Measurements from ENCODE around the gene RHBDL1. TPM values are rescaled to one million over a fixed set of nuclear protein-coding genes. Genes with fewer than 3 reads are reported as not detected.

The RHBDL1 gene
- total RNA-seq, 1 donor from 2014 or later: 3.0 TPM

DNA sequence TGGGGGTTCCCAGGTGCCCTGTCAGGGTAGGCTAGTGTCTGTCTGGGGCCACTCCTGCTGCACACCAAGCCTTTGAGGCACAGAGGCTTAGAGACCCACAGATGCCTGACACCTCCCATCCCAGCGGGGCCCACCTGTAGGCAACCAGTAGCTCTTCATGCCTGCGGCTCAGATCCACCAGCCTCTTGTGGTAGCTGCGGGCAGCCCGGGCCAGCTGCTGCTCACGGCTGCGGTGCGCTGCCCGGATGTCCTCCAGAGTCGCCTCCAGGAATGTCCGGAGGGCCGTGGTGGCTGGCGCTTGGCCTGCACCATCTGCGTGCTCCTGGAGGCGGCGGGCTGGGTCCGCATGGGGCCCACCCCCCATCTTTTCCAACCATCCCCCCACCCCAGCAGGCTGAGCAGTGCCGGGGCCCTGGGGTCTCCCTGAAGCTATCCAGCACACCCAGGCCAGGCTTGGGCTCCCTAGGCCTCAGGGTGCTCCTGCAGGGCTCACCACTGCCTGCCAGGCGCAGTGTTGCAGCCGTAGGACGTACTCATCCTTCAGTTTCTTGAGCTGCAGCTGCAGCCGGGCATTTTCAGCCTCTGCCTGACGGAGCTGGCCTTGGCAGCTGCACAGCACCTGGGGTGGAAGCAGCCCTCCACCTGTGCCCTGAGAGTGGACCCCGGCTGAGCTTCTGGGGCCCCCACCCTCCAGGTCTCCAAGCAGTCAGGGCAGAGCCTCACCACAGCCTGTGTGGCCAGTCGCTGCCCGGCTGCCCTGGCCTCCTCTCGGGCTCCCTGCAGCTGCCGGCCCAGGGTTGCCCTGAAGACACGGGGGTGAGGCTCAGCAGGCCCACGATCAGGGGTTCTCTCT lies 48.9 kb downstream of the RHBDL1 start:
- no peaks in the 10 kb centered on the region for H3K9me3 Mint-ChIP-seq (ENCODE audit: low read depth)
- DNase-seq (ENCODE audit: low spot score): no peak
- no peaks in the 10 kb centered on the region for H3K36me3 Mint-ChIP-seq (ENCODE audit: low read depth)
- H3K4me1 Mint-ChIP-seq (ENCODE audit: low read depth): peaks cover 12% of the 10 kb centered on the region
- H3K27ac Mint-ChIP-seq (ENCODE audit: unreplicated experiment): no peak overlapping the region
- TF ChIP-seq, protein P1, sequence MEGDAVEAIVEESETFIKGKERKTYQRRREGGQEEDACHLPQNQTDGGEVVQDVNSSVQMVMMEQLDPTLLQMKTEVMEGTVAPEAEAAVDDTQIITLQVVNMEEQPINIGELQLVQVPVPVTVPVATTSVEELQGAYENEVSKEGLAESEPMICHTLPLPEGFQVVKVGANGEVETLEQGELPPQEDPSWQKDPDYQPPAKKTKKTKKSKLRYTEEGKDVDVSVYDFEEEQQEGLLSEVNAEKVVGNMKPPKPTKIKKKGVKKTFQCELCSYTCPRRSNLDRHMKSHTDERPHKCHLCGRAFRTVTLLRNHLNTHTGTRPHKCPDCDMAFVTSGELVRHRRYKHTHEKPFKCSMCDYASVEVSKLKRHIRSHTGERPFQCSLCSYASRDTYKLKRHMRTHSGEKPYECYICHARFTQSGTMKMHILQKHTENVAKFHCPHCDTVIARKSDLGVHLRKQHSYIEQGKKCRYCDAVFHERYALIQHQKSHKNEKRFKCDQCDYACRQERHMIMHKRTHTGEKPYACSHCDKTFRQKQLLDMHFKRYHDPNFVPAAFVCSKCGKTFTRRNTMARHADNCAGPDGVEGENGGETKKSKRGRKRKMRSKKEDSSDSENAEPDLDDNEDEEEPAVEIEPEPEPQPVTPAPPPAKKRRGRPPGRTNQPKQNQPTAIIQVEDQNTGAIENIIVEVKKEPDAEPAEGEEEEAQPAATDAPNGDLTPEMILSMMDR (IDR thresholded peaks at IDR 0.05): no peak
- no peak overlapping the region for H3K4me3 Mint-ChIP-seq (ENCODE audit: unreplicated experiment)
- no peaks in the 10 kb centered on the region for H3K27me3 Mint-ChIP-seq (ENCODE audit: low read depth)

DNA sequence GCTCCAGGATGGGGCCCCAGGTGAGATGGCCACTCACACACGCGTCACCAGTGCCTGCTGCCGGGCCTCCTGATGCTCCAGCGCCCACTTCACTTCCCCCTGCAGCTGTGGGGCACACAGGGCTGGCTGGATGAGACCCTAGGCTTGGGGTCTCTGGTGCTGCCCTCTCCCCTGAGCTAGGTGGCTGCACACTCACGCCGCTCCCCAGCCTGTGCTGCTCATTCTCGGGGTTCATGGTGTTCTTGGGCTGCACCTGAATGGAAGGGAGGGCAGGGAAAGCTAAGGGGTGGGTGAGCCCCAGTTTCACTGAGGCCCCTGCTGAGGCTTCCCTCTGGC lies 49.5 kb downstream of the RHBDL1 start:
- H3K27me3 Mint-ChIP-seq (ENCODE audit: low read depth): no peaks in the 10 kb centered on the region
- H3K9me3 Mint-ChIP-seq (ENCODE audit: low read depth): no peaks in the 10 kb centered on the region
- peaks cover 8% of the 10 kb centered on the region for H3K4me1 Mint-ChIP-seq (ENCODE audit: low read depth)

DNA sequence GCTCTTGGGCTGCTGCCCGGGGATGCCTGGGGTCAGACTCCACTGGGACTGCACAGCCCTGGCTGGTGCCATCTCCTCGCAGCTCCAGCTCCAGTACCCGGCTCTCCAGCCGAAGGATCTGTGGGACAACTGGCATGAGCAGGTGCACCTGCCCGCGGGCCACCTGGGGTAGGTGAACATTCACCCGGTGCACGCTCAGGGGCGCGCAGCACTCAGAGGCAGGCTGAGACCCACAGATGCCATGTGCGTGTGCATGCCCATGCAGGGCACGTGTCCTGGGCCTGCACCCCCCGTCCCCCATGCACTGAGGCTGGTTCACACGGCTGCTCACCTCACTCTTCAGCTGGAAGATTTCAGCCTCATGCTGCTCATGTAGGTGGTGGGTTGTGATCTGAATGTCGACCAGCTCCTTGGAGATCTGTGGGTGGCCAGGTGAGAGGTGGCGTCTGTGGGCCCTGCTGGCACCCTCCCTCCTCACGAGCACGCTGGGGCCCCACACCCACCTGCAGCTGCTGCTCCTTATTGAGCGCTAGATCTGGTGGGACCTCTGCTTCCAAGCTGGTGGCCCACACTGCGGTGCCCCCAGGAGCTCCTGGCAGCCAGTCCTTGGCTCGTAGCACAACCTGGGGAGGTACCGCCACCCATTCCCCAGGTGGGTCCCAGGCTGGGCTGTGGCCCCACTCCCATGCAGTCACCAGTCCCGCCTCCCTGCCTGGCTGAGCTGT lies 50.2 kb downstream of the RHBDL1 start:
- Mint-ChIP-seq H3K36me3 (ENCODE audit: low read depth) (no peaks in the 10 kb centered on the region), H3K4me1 (ENCODE audit: low read depth) (peaks cover 3% of the 10 kb centered on the region), H3K27ac (ENCODE audit: unreplicated experiment) (no peak overlapping the region), H3K27me3 (ENCODE audit: low read depth) (no peaks in the 10 kb centered on the region), H3K4me3 (ENCODE audit: unreplicated experiment) (no peak overlapping the region), H3K9me3 (ENCODE audit: low read depth) (no peaks in the 10 kb centered on the region)
- TF ChIP-seq, protein P1 (IDR thresholded peaks at IDR 0.05): no peak
- no peak for DNase-seq (ENCODE audit: low spot score)

More for the DNA sequence above, 49.5 kb downstream of the RHBDL1 start:
- no peak for DNase-seq (ENCODE audit: low spot score)
- Mint-ChIP-seq H3K4me3 (ENCODE audit: unreplicated experiment) (no peak overlapping the region), H3K27ac (ENCODE audit: unreplicated experiment) (no peak overlapping the region), H3K36me3 (ENCODE audit: low read depth) (no peaks in the 10 kb centered on the region)
- TF ChIP-seq, protein P1 (IDR thresholded peaks at IDR 0.05): no peak

DNA sequence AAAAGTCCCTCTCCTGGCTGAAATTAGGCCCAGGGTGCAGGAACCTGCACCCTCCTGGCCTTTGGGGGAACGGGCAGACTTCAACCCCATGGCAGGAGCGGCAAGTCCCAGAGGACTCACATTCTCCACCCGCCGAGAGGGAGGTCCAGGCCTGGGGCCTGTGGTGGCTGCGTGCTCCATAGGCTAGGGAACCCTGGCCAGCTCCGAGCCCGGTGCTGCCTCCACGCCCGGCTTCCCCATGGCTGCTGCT lies 50.6 kb downstream of the RHBDL1 start:
- TF ChIP-seq, protein P1 (IDR thresholded peaks at IDR 0.05): no peak
- H3K4me3 Mint-ChIP-seq (ENCODE audit: unreplicated experiment): no peak overlapping the region
- no peaks in the 10 kb centered on the region for H3K9me3 Mint-ChIP-seq (ENCODE audit: low read depth)
- H3K27ac Mint-ChIP-seq (ENCODE audit: unreplicated experiment): no peak overlapping the region
- no peaks in the 10 kb centered on the region for H3K27me3 Mint-ChIP-seq (ENCODE audit: low read depth)
- H3K36me3 Mint-ChIP-seq (ENCODE audit: low read depth): no peaks in the 10 kb centered on the region
- H3K4me1 Mint-ChIP-seq (ENCODE audit: low read depth): peaks cover 3% of the 10 kb centered on the region
- DNase-seq (ENCODE audit: low spot score): no peak

DNA sequence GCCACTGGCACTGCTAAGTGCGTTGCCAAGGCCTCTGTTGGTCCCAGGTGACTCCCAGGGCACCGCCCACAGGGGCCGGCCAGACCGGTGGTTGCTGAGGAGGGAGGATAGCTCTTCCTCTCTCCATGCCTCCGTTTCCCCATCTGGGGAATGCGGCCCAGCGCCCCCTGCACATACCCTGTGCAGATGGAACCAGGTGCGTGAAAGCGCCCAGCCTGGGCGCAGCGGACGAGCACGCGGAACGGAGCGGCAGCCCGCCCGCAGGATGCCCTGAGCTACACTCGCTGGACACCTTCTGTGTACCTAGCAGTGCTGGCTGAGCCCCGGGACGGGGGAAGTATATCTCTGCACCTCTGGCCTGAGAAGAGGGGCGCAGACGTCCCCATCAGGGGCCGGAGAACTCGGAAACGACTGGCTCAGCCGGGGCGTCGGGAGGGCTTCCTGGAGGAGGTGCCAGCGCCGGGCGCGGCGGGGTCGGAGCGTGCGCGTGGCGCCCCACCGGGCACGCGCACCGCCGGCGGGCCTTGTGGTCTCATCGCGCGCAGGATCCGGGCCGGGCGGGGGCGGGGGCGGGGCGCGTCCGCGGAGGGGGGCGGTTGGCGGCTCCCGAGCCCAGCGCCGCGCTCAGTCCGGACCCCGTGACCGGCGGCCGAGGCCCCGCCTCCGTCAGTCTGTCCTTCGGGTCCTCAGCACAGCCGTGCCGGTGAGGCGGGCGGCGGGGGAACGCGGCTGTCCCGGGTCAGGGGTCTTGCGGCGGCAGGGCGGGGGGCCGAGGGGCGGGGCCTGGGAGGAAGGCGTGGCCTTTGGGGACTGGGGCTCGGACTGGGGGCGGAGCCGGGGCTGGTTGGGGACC lies 51.2 kb downstream of the RHBDL1 start, which contains the start of the genes CCDC78 and HAGHL:
TSS of gene CCDC78 (minus strand) at position 6 of the 853 bp plus-strand sequence. CDS start 76 bp downstream, outside the sequence.
TSS of gene HAGHL (plus strand) at position 669 of the 853 bp plus-strand sequence. CDS start 404 bp downstream, outside the sequence.
- H3K36me3 Mint-ChIP-seq (ENCODE audit: low read depth): no peaks in the 10 kb centered on the region
- H3K9me3 Mint-ChIP-seq (ENCODE audit: low read depth): no peaks in the 10 kb centered on the region
- no peaks in the 10 kb centered on the region for H3K27me3 Mint-ChIP-seq (ENCODE audit: low read depth)
- H3K4me3 Mint-ChIP-seq (ENCODE audit: unreplicated experiment): peak within 1 kb of the TSS; percentile 64
- H3K27ac Mint-ChIP-seq (ENCODE audit: unreplicated experiment): no peak within 1 kb of the TSS
- TF ChIP-seq, protein P1 (IDR thresholded peaks at IDR 0.05): no peak
- H3K4me1 Mint-ChIP-seq (ENCODE audit: low read depth): peaks cover 3% of the 10 kb centered on the region
- no peak for DNase-seq (ENCODE audit: low spot score)
